ENCODE results near the gene ASB18.

DNA sequence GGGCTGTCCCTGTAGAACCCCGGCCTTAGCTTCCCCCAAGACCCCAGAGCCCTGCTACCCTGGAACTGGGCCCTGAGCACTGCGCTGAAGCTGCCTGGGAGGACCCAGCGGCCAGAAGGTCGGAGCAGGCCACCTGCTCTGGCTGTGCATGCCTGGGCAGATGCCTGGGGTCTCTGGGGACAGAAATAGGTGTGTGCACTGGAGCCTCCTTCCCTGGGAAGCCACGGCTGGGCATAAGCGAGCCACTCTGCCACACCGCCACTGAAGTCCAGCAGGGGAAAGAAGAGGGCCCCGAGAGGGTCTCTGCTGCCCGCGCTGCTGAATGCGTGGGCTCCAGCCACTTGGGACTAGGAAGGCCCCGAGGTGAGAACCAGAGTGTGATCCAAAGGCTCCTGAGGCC, 102.7 kb downstream of the ASB18 start:
- TF ChIP-seq POLR2AphosphoS5 (IDR thresholded peaks at IDR 0.05) (no peak), POLR2A (IDR thresholded peaks at IDR 0.05) (no peak), EP300 (IDR thresholded peaks at IDR 0.05) (no peak)
- TF ChIP-seq, protein P1, sequence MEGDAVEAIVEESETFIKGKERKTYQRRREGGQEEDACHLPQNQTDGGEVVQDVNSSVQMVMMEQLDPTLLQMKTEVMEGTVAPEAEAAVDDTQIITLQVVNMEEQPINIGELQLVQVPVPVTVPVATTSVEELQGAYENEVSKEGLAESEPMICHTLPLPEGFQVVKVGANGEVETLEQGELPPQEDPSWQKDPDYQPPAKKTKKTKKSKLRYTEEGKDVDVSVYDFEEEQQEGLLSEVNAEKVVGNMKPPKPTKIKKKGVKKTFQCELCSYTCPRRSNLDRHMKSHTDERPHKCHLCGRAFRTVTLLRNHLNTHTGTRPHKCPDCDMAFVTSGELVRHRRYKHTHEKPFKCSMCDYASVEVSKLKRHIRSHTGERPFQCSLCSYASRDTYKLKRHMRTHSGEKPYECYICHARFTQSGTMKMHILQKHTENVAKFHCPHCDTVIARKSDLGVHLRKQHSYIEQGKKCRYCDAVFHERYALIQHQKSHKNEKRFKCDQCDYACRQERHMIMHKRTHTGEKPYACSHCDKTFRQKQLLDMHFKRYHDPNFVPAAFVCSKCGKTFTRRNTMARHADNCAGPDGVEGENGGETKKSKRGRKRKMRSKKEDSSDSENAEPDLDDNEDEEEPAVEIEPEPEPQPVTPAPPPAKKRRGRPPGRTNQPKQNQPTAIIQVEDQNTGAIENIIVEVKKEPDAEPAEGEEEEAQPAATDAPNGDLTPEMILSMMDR (IDR thresholded peaks at IDR 0.05), result no peak

Data from stomach (tissue), 4 donors.